ENCODE data around the gene SFXN3. TPM values are rescaled to one million over a fixed set of nuclear protein-coding genes. Genes with fewer than 3 reads are reported as not detected.
A peak's percentile ranks its signal among the peaks of the same experiment; 100 is the strongest.

SFXN3 gene
- total RNA-seq, 4 donors from 2014 or later = 55.5 to 127 (median 79.6) TPM

- DNase-seq (ENCODE audit: low spot score in 2 of 2) = peak; percentile 93 to 98
- 0 to 1% methylated on average over 35 to 37 of the region's 37 CpGs for WGBS, 2 donors
- no peak for TF ChIP-seq POLR2A (IDR thresholded peaks at IDR 0.05)
- TF ChIP-seq, protein P1, sequence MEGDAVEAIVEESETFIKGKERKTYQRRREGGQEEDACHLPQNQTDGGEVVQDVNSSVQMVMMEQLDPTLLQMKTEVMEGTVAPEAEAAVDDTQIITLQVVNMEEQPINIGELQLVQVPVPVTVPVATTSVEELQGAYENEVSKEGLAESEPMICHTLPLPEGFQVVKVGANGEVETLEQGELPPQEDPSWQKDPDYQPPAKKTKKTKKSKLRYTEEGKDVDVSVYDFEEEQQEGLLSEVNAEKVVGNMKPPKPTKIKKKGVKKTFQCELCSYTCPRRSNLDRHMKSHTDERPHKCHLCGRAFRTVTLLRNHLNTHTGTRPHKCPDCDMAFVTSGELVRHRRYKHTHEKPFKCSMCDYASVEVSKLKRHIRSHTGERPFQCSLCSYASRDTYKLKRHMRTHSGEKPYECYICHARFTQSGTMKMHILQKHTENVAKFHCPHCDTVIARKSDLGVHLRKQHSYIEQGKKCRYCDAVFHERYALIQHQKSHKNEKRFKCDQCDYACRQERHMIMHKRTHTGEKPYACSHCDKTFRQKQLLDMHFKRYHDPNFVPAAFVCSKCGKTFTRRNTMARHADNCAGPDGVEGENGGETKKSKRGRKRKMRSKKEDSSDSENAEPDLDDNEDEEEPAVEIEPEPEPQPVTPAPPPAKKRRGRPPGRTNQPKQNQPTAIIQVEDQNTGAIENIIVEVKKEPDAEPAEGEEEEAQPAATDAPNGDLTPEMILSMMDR (IDR thresholded peaks at IDR 0.05) = peak in 1 of 3 donors; percentile 55
- intact Hi-C loops (cut with DNase I; ENCODE audit: low total_unique reads) = no loop called here
- H3K4me3 ChIP-seq (ENCODE audit: low read depth, poor library complexity, severe bottlenecking) = peak overlapping the region; percentile 43
These were observed 29.3 kb downstream of the SFXN3 start for GRCh38 chr10:101060036-101060950.

GRCh38 chr10:101060951-101061623 is 30.1 kb downstream of the SFXN3 start:
- no peak for TF ChIP-seq POLR2A (IDR thresholded peaks at IDR 0.05)
- TF ChIP-seq, protein P1 (IDR thresholded peaks at IDR 0.05) = peak in 1 of 3 donors; percentile 10
- intact Hi-C loops (cut with DNase I; ENCODE audit: low total_unique reads) = no loop called here
- H3K4me3 ChIP-seq (ENCODE audit: low read depth, poor library complexity, severe bottlenecking) = peak overlapping the region; percentile 43
- peak; percentile 87 to 98 for DNase-seq (ENCODE audit: low spot score in 2 of 2)
- 0 to 1% methylated on average over 19 to 47 of the region's 67 CpGs for WGBS, 2 donors

DNA sequence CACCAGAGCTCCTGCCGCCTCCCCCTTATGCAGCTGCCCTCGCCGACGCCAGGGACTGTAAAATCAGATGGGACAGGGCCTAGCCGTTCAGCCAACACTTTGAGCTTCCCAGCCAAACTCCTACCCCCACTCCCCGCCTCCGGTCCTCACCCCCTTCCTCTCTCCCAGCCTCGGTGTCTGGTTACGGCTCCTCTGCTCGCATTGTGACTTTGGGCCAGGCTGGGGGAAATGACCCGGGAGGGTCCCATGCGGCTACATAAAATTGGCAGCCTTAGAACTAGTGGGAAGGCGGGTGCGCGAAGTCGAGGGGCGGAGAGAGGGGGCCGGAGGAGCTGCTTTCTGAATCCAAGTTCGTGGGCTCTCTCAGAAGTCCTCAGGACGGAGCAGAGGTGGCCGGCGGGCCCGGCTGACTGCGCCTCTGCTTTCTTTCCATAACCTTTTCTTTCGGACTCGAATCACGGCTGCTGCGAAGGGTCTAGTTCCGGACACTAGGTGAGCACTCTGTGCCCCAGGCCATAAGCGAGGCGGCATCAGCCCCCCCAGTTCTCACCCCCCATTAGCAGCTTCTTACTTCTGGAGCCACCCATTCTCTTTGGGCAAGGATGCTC is 30.7 kb downstream of the SFXN3 start, which contains the start of gene KAZALD1:
TSS of gene KAZALD1 (plus strand) at position 366 of the 608 bp plus-strand sequence. CDS start 604 bp downstream, outside the sequence.
- DNase-seq (ENCODE audit: low spot score in 2 of 2) = peak in 1 of 2 donors; percentile 89
- no peak for TF ChIP-seq POLR2A (IDR thresholded peaks at IDR 0.05)
- TF ChIP-seq, protein P1 (IDR thresholded peaks at IDR 0.05) = no peak
- intact Hi-C loops (cut with DNase I; ENCODE audit: low total_unique reads) = no loop called here
- 22 to 39% methylated on average over 27 to 28 of the region's 31 CpGs for WGBS, 2 donors
- peak within 1 kb of the TSS; percentile 43 for H3K4me3 ChIP-seq (ENCODE audit: low read depth, poor library complexity, severe bottlenecking)

DNA sequence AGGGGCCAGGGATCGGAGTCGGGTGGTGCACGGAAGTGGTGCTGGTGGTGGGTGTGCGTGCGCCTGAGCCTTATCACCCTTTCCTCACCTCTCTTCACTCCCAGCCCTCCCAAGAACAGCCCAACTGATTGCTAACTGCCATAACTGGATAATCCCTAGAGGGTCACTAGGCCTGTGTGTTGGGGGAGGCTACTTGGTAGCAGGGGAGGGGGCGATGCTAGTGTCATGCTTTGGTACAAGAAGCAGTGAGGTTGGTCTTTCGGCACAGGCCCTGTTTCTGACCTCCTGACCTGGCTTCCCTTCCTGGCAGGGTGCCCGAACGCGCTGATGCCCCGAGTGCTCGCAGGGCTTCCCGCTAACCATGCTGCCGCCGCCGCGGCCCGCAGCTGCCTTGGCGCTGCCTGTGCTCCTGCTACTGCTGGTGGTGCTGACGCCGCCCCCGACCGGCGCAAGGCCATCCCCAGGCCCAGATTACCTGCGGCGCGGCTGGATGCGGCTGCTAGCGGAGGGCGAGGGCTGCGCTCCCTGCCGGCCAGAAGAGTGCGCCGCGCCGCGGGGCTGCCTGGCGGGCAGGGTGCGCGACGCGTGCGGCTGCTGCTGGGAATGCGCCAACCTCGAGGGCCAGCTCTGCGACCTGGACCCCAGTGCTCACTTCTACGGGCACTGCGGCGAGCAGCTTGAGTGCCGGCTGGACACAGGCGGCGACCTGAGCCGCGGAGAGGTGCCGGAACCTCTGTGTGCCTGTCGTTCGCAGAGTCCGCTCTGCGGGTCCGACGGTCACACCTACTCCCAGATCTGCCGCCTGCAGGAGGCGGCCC is 31.4 kb downstream of the SFXN3 start:
- 12 to 16% methylated on average over 21 to 52 of the region's 63 CpGs for WGBS, 2 donors
- no peak overlapping the region for H3K4me3 ChIP-seq (ENCODE audit: low read depth, poor library complexity, severe bottlenecking)
- no peak for DNase-seq (ENCODE audit: low spot score in 2 of 2)
- intact Hi-C loops (cut with DNase I; ENCODE audit: low total_unique reads) = no loop called here
- no peak for TF ChIP-seq POLR2A (IDR thresholded peaks at IDR 0.05)
- TF ChIP-seq, protein P1 (IDR thresholded peaks at IDR 0.05) = no peak

- intact Hi-C loops (cut with DNase I; ENCODE audit: low total_unique reads) = no loop called here
- WGBS, 2 donors = 22 to 39% methylated on average over 11 to 13 of the region's 19 CpGs
- no peak overlapping the region for H3K4me3 ChIP-seq (ENCODE audit: low read depth, poor library complexity, severe bottlenecking)
These were observed 32.1 kb downstream of the SFXN3 start for GRCh38 chr10:101063050-101063525.

More at GRCh38 chr10:101063050-101063525, 32.1 kb downstream of the SFXN3 start:
- TF ChIP-seq, protein P1 (IDR thresholded peaks at IDR 0.05) = no peak
- no peak for TF ChIP-seq POLR2A (IDR thresholded peaks at IDR 0.05)
- DNase-seq (ENCODE audit: low spot score in 2 of 2) = no peak

All from lower leg skin (tissue), 4 donors.